Measurements from ENCODE around the gene MMRN2. TPM values are rescaled to one million over a fixed set of nuclear protein-coding genes. Genes with fewer than 3 reads are reported as not detected.

Gene MMRN2
- total RNA-seq, 4 donors from 2014 or later, result 2.8 to 16.5 (median 12.6) TPM

GRCh38 chr10:86944031-86944419 is 13.4 kb downstream of the MMRN2 start:
- no peak for DNase-seq
- Histone ChIP-seq H3K9me3 (no peaks in the 10 kb centered on the region), H3K4me1 (no peaks in the 10 kb centered on the region), H3K27ac (no peak overlapping the region), H3K27me3 (no peaks in the 10 kb centered on the region), H3K36me3 (no peaks in the 10 kb centered on the region), H3K4me3 (no peak overlapping the region)
- TF ChIP-seq, protein P1, sequence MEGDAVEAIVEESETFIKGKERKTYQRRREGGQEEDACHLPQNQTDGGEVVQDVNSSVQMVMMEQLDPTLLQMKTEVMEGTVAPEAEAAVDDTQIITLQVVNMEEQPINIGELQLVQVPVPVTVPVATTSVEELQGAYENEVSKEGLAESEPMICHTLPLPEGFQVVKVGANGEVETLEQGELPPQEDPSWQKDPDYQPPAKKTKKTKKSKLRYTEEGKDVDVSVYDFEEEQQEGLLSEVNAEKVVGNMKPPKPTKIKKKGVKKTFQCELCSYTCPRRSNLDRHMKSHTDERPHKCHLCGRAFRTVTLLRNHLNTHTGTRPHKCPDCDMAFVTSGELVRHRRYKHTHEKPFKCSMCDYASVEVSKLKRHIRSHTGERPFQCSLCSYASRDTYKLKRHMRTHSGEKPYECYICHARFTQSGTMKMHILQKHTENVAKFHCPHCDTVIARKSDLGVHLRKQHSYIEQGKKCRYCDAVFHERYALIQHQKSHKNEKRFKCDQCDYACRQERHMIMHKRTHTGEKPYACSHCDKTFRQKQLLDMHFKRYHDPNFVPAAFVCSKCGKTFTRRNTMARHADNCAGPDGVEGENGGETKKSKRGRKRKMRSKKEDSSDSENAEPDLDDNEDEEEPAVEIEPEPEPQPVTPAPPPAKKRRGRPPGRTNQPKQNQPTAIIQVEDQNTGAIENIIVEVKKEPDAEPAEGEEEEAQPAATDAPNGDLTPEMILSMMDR (IDR thresholded peaks at IDR 0.05), result no peak
- TF ChIP-seq POLR2A (IDR thresholded peaks at IDR 0.05), result no peak

- DNase-seq, result peak in 2 of 3 donors; percentile 11 to 42
- H3K36me3 ChIP-seq, result no peaks in the 10 kb centered on the region
- H3K27ac ChIP-seq, result no peak overlapping the region
- H3K4me3 ChIP-seq, result no peak overlapping the region
- H3K4me1 ChIP-seq, result no peaks in the 10 kb centered on the region
- TF ChIP-seq, protein P1 (IDR thresholded peaks at IDR 0.05), result no peak
- no peak for TF ChIP-seq POLR2A (IDR thresholded peaks at IDR 0.05)
- no peaks in the 10 kb centered on the region for H3K27me3 ChIP-seq
- H3K9me3 ChIP-seq, result no peaks in the 10 kb centered on the region
Observed at GRCh38 chr10:86943316-86944030, 13.9 kb downstream of the MMRN2 start.

GRCh38 chr10:86942441-86943315 is 14.7 kb downstream of the MMRN2 start:
- H3K27ac ChIP-seq, result no peak overlapping the region
- DNase-seq, result peak in 2 of 3 donors; percentile 6 to 44
- no peaks in the 10 kb centered on the region for H3K36me3 ChIP-seq
- no peaks in the 10 kb centered on the region for H3K4me1 ChIP-seq
- no peaks in the 10 kb centered on the region for H3K27me3 ChIP-seq
- TF ChIP-seq, protein P1 (IDR thresholded peaks at IDR 0.05), result no peak
- no peak for TF ChIP-seq POLR2A (IDR thresholded peaks at IDR 0.05)
- peak overlapping the region in 1 of 4 donors; percentile 21 for H3K4me3 ChIP-seq
- no peaks in the 10 kb centered on the region for H3K9me3 ChIP-seq

- H3K27ac ChIP-seq, result no peak overlapping the region
- DNase-seq, result peak in 2 of 3 donors; percentile 9 to 43
- no peaks in the 10 kb centered on the region for H3K9me3 ChIP-seq
- no peaks in the 10 kb centered on the region for H3K4me1 ChIP-seq
- H3K27me3 ChIP-seq, result no peaks in the 10 kb centered on the region
- no peak overlapping the region for H3K4me3 ChIP-seq
- TF ChIP-seq POLR2A (IDR thresholded peaks at IDR 0.05), result no peak
- TF ChIP-seq, protein P1 (IDR thresholded peaks at IDR 0.05), result no peak
- H3K36me3 ChIP-seq, result no peaks in the 10 kb centered on the region
Observed at GRCh38 chr10:86941991-86942421, 15.4 kb downstream of the MMRN2 start.

GRCh38 chr10:86941426-86941825 is 16.0 kb downstream of the MMRN2 start:
- no peak overlapping the region for H3K27ac ChIP-seq
- TF ChIP-seq POLR2A (IDR thresholded peaks at IDR 0.05), result no peak
- TF ChIP-seq, protein P1 (IDR thresholded peaks at IDR 0.05), result no peak
- no peaks in the 10 kb centered on the region for H3K4me1 ChIP-seq
- H3K27me3 ChIP-seq, result no peaks in the 10 kb centered on the region
- DNase-seq, result no peak
- no peak overlapping the region for H3K4me3 ChIP-seq
- no peaks in the 10 kb centered on the region for H3K9me3 ChIP-seq
- no peaks in the 10 kb centered on the region for H3K36me3 ChIP-seq
